IMR-90 (cell line): ENCODE results near the gene KRT36. TPM values are rescaled to one million over a fixed set of nuclear protein-coding genes. Genes with fewer than 3 reads are reported as not detected.

Source experiments
- ATAC-seq: fragments of 200-7000 bp; cut with Tn5 transposase; 2 replicates; pipeline ENCODE4 v1.9.1; 2020; ENCODE audit warnings: low read depth, mild to moderate bottlenecking, moderate library complexity
- BruUV-seq: library from RNA; stranded (reverse); fragments of 400-500 nt; replicated peaks from 2 replicates; lab custom pipeline; 2021; lab: Mats Ljungman, UMichigan
- CTCF ChIA-PET: fragments of 300-600 bp; formaldehyde crosslinking; extraction: SDS; loops from one replicate; lab custom pipeline; 2021; ENCODE audit warnings: antibody characterized with exemption; lab: Yijun Ruan, JAX
- POLR2A ChIA-PET: fragments of 300-600 bp; sonication (Branson Sonifier 250); formaldehyde crosslinking; loops from one replicate; lab custom pipeline; 2022; ENCODE audit warnings: antibody characterized with exemption; ENCODE audit not compliant: unreplicated experiment; lab: Charles Lee
- DNase-seq: peaks from one replicate; pipeline ENCODE4 v3.0.0; 2013
- H2AFZ ChIP-seq: replicated peaks from 2 replicates; pipeline ENCODE3; 2013; ENCODE audit warnings: low read length, mild to moderate bottlenecking; ENCODE audit not compliant: poor library complexity
- H2AK5ac ChIP-seq: 2 replicates; pipeline ENCODE4 v1.6.1; 2013; ENCODE audit warnings: low read depth, low read length, inconsistent platforms
- H2AK9ac ChIP-seq: replicated peaks from 2 replicates; pipeline ENCODE3; 2013; ENCODE audit warnings: mild to moderate bottlenecking, low read depth, low read length, moderate library complexity; ENCODE audit not compliant: poor library complexity
- H2BK120ac ChIP-seq: 2 replicates; pipeline ENCODE4 v1.6.1; 2013; ENCODE audit warnings: low read depth, low read length, inconsistent platforms
- H2BK15ac ChIP-seq: 3 replicates; pipeline ENCODE4 v1.6.1; 2013; ENCODE audit warnings: low read depth, low read length, inconsistent platforms
- H2BK20ac ChIP-seq: 2 replicates; pipeline ENCODE4 v1.6.1; 2013; ENCODE audit warnings: low read depth, mild to moderate bottlenecking, inconsistent platforms, low read length, moderate library complexity
- H2BK5ac ChIP-seq: 2 replicates; pipeline ENCODE4 v1.6.1; 2013; ENCODE audit warnings: mild to moderate bottlenecking, low read depth, low read length, inconsistent platforms; ENCODE audit not compliant: poor library complexity, severe bottlenecking
- H3K14ac ChIP-seq: replicated peaks from 2 replicates; pipeline ENCODE4 v1.6.1; 2013; ENCODE audit warnings: low read depth, low read length, inconsistent platforms
- H3K18ac ChIP-seq: 2 replicates; pipeline ENCODE4 v1.6.1; 2013; ENCODE audit warnings: low read depth, low read length, control low read depth
- H3K23ac ChIP-seq: 2 replicates; pipeline ENCODE4 v1.6.1; 2013; ENCODE audit warnings: low read depth, low read length, inconsistent platforms
- H3K27ac ChIP-seq: 2 replicates; pipeline ENCODE4 v1.5.1; 2013; ENCODE audit warnings: mild to moderate bottlenecking, control low read depth, low read length; ENCODE audit not compliant: insufficient read depth
- H3K27me3 ChIP-seq: 2 replicates; pipeline ENCODE4 v1.6.1; 2013; ENCODE audit warnings: low read length; ENCODE audit not compliant: control insufficient read depth, insufficient read depth
- H3K36me3 ChIP-seq: 2 replicates; pipeline ENCODE4 v1.6.1; 2013; ENCODE audit warnings: low read length, mixed read lengths; ENCODE audit not compliant: control insufficient read depth, insufficient read depth
- H3K4ac ChIP-seq: 2 replicates; pipeline ENCODE4 v1.6.1; 2013; ENCODE audit warnings: low read depth, low read length, inconsistent platforms
- H3K4me1 ChIP-seq: 2 replicates; pipeline ENCODE4 v1.6.1; 2013; ENCODE audit warnings: low read length, mixed read lengths; ENCODE audit not compliant: control insufficient read depth, insufficient read depth
- H3K4me2 ChIP-seq: 2 replicates; pipeline ENCODE4 v1.6.1; 2013; ENCODE audit warnings: low read depth, mild to moderate bottlenecking, control low read depth, low read length, moderate library complexity
- H3K4me3 ChIP-seq: 2 replicates; pipeline ENCODE4 v1.5.1; 2013; ENCODE audit warnings: low read depth, mild to moderate bottlenecking, control low read depth, low read length, moderate library complexity; ENCODE audit not compliant: insufficient read depth
- H3K56ac ChIP-seq: 2 replicates; pipeline ENCODE4 v1.6.1; 2013; ENCODE audit warnings: low read length, inconsistent platforms; ENCODE audit not compliant: insufficient read depth; ENCODE audit errors: extremely low read depth
- H3K79me1 ChIP-seq, 2 experiments: 2 replicates each; pipeline ENCODE4 v1.6.1; 2013; ENCODE audit warnings: low read length in 2 of 2, inconsistent platforms in 1 of 2, low read depth in 1 of 2
- H3K9ac ChIP-seq: 2 replicates; pipeline ENCODE4 v1.6.1; 2013; ENCODE audit warnings: low read depth, low read length, control low read depth
- H3K9me1 ChIP-seq: 2 replicates; pipeline ENCODE4 v1.6.1; 2013; ENCODE audit warnings: low read length, inconsistent platforms; ENCODE audit not compliant: insufficient read depth
- H3K9me3 ChIP-seq: 2 replicates; pipeline ENCODE4 v1.6.1; 2013; ENCODE audit warnings: low read length; ENCODE audit not compliant: control insufficient read depth, insufficient read depth
- H4K20me1 ChIP-seq: 2 replicates; pipeline ENCODE4 v1.6.1; 2013; ENCODE audit warnings: low read length, inconsistent platforms; ENCODE audit not compliant: insufficient read depth
- H4K5ac ChIP-seq: 2 replicates; pipeline ENCODE4 v1.6.1; 2013; ENCODE audit warnings: mild to moderate bottlenecking, low read depth, low read length, control low read depth
- H4K8ac ChIP-seq, 2 experiments: 2 replicates each; pipeline ENCODE4 v1.6.1; 2013; ENCODE audit warnings: low read depth in 2 of 2, low read length in 2 of 2, control low read depth in 1 of 2, inconsistent platforms in 1 of 2
- H4K91ac ChIP-seq: 2 replicates; pipeline ENCODE4 v1.6.1; 2013; ENCODE audit warnings: low read depth, low read length, inconsistent platforms; ENCODE audit not compliant: insufficient read depth
- MAFK ChIP-seq: IDR thresholded peaks from 2 replicates; pipeline ENCODE4 v1.6.1; 2012; ENCODE audit warnings: low read depth, low read length, improper control_type of control experiment
- USF2 ChIP-seq: fragments of 150-350 bp; IDR thresholded peaks from 2 replicates; pipeline ENCODE4 v1.6.1; 2017; ENCODE audit warnings: mild to moderate bottlenecking, antibody characterized with exemption, low read length, low read depth
- WGBS, 2 experiments: methylation state at CpG; one replicate each; pipeline versions ENCODE4 v1.1.5 to v1.1.7; 2013; ENCODE audit warnings: missing lambda C conversion rate in 2 of 2; ENCODE audit not compliant: insufficient read length in 1 of 2; ENCODE audit errors: extremely low coverage in 2 of 2; 5-methylcytosine and 5-hydroxymethylcytosine counted together
- dilution Hi-C: fragments of 300-500 bp; cut with HindIII; formaldehyde crosslinking; loops from one replicate; pipeline ENCODE4 v1.14.3; 2018; ENCODE audit warnings: low sequenced_read_pairs; ENCODE audit not compliant: unreplicated experiment
- in situ Hi-C: fragments of 300-500 bp; cut with MboI; formaldehyde crosslinking; loops from 3 replicates; pipeline ENCODE4 v1.14.3; 2019; ENCODE audit warnings: low sequenced_read_pairs, inconsistent platforms, mixed read lengths
- intact Hi-C: fragments of 100-400 bp; cut with micrococcal nuclease; formaldehyde crosslinking; loops from 2 replicates; pipeline ENCODE4 v1.10.0; 2022
- polyA plus RNA-seq, 3 experiments: library from polyadenylated mRNA; depleted of rRNA; stranded (reverse); fragments of >200 nt; gene quantifications; 2 replicates each; pipeline ENCODE4 v1.2.3, GENCODE V29; 2012; ENCODE audit warnings: low replicate concordance in 1 of 3
- total RNA-seq: library from RNA; depleted of rRNA; stranded (reverse); fragments of >200 nt; gene quantifications from 2 replicates; pipeline ENCODE4 v1.2.3, GENCODE V29; 2012

Gene KRT36
- total and polyA plus RNA-seq, 2 of the 4 experiments (the other 2 are of a cell fraction), result not detected

GRCh38 chr17:41510251-41511065, 20.7 kb upstream of the KRT36 start:
- H3K56ac ChIP-seq, result no peak overlapping the region

More at GRCh38 chr17:41510251-41511065, 20.7 kb upstream of the KRT36 start:
- no peak overlapping the region; the same call in 1 of the 2 replicates for H4K91ac ChIP-seq
- no peak overlapping the region for H3K14ac ChIP-seq
- H3K4me2 ChIP-seq, result no peak overlapping the region
- no peak overlapping the region for H3K23ac ChIP-seq
- no peak overlapping the region for H2BK120ac ChIP-seq
- no TSS peak for BruUV-seq
- no peaks in the 10 kb centered on the region for H3K4me1 ChIP-seq
- no peak overlapping the region for H4K5ac ChIP-seq
- WGBS, 2 experiments, result no CpG with 5 or more reads among the region's 7 CpGs
- intact Hi-C loops, result no loop called here
- DNase-seq, result no peak
- H3K9me1 ChIP-seq, result 0 out of 2 replicates have a peak, but pooled peaks cover 3% of the 10 kb centered on the region
- ChIA-PET CTCF (no interaction called here), POLR2A (interaction anchor here (0.6 kb wide), 1 partner anchor 14 kb away, joined by 4 read pairs; no protein-coding TSS in a partner anchor)
- H3K27ac ChIP-seq, result no peak overlapping the region
- in situ Hi-C loops, result no loop called here
- H2BK20ac ChIP-seq, result no peak overlapping the region
- TF ChIP-seq USF2, result no peak
- TF ChIP-seq MAFK, result peak; percentile 87
- no peak overlapping the region for H2AK9ac ChIP-seq
- no peaks in the 10 kb centered on the region for H3K9me3 ChIP-seq
- no peak overlapping the region for H4K8ac ChIP-seq
- ATAC-seq, result no peak
- H2BK5ac ChIP-seq, result no peak overlapping the region
- no peak overlapping the region for H3K18ac ChIP-seq
- H2AFZ ChIP-seq, result no peak overlapping the region
- no peak overlapping the region for H3K9ac ChIP-seq
- H3K4me3 ChIP-seq, result no peak overlapping the region
- no peaks in the 10 kb centered on the region for H3K36me3 ChIP-seq
- no peak overlapping the region for H2BK15ac ChIP-seq
- dilution Hi-C loops, result no loop called here
- no peak overlapping the region for H3K4ac ChIP-seq
- H4K20me1 ChIP-seq, result no peaks in the 10 kb centered on the region
- no peaks in the 10 kb centered on the region for H3K79me1 ChIP-seq
- H3K27me3 ChIP-seq, result peaks cover 1% of the 10 kb centered on the region; the same call in 1 of the 2 replicates
- H2AK5ac ChIP-seq, result no peak overlapping the region
